ENCODE data around the gene CCDC38. TPM values are rescaled to one million over a fixed set of nuclear protein-coding genes. Genes with fewer than 3 reads are reported as not detected.

Gene CCDC38
- total RNA-seq, 1 experiment from 2014 or later, result not detected

DNA sequence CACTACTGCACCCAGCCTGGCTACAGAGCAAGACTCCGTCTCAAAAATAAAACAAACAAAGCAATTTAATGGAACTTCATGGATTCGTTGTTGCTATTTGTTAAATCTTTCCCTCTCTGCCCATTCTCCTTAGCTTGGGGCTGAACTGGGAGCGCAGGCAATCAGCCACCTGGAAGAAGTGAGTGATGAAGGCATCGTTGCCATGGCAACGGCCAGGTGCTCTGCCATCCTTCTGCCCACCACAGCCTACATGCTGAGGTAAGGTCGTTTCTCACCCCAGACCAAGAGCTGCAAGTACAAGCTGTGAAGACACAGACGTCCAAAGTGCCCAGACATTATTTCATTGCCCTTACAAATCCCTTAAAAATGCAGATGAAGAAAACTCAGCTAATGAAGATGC lies 19.8 kb upstream of the CCDC38 start:
- no peak for DNase-seq (ENCODE audit: low spot score)

DNA sequence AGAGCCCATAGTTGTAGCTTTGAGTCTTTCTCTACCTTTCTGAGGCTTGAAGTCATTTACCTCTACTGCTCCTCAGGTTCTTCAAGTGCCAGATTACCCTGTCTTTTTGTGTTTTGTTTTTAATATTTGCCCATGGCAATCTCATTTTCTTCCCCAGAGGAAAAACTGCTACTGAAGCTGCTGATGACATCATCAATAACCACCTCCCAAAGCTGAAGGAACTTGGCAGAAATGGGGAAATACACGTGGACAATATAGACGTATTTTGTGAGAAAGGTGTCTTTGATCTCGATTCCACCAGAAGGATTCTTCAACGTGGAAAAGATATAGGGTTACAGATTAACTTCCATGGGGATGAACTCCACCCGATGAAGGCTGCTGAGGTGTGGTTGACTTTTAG lies 17.8 kb upstream of the CCDC38 start:
- no peak for DNase-seq (ENCODE audit: low spot score)

DNA sequence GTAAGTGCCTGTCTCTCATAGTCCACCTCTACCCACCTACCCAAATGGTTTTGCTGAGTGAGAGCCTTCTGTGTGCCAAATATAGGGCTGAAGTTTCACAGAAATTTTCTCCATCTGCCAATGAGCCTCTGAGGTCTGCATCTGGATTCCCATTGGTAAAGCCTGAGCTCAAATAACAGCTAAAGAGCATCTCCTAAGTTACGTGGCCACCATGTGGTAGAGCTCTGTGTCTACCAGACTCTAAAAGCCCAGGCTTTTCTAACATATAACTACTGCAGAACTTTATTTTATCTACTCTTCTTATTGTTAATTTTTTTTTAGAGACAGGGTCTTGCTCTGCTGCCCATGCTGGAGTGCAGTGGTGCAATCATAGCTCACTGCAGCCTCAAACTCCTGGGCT lies 16.7 kb upstream of the CCDC38 start:
- DNase-seq (ENCODE audit: low spot score), result peak; percentile 13

DNA sequence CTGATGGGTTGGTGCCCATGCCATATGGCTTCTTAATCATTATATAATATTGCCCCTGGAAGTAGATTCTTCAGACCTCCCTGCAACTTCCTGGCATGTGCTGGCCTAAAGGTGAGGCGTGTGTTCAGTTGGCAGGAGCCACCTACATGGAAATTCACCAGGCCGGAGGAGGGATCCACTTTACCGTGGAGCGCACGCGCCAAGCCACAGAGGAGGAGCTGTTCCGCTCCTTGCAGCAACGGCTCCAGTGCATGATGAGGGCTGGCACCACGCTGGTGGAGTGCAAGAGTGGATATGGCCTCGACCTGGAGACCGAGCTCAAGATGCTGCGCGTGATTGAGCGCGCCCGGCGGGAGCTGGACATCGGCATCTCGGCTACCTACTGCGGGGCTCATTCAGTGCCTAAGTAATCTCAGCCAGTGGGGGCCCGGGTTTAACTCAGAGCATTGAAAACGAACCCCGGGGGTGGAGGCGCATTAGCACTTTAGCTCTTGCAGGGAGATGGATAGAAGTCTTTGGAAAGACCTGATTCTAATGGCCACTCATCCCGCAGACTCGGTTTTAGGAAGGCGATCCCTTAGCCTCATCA lies 14.2 kb upstream of the CCDC38 start:
- DNase-seq (ENCODE audit: low spot score), result no peak

DNA sequence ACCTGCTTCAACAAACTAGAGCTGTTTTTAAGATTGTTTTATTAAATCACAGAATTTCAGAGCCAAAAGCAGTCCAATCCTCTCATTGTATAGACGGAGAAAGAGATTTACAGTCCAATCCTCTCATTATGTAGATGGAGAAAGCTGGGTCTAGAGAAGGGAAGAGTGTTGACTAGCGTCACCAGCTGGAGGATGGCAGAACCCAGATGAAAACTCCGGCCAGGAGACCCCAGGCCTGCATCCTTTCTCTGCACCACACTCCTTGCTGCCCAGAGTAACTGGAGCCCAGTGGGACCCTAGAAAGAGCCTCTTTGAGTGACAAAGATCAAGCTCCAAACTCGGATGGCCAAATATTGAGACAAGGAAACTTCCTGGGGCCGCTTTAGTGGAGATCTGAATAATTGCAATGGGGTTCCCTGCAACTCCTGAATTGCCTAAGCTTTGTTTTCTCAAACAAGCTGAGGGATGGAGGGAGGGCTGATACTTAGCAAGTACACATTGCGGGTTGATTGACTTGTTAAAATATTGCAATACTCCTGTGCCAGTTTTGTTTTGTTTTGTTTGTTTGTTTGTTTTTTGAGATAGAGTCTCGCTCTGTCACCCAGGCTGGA lies 13.2 kb upstream of the CCDC38 start:
- no peak for DNase-seq (ENCODE audit: low spot score)

DNA sequence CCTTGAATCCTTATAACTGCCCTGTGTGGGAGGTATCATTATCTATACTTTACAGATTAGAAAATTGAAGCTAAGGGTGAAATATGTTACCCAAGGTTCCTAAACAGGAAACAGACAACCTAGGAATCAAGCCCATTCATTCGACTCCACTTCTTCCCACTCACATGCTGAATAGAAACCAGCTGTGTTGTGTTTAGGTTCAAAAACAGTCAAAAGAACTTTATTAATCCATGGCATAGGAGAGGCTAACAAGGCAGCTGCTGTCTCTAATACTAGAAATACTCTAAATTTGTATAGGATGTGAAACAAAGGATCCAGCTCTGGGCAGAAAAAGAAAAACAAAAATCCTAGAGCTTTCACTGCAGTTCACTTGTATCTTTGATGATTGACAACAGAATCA lies 10.6 kb upstream of the CCDC38 start:
- no peak for DNase-seq (ENCODE audit: low spot score)

DNA sequence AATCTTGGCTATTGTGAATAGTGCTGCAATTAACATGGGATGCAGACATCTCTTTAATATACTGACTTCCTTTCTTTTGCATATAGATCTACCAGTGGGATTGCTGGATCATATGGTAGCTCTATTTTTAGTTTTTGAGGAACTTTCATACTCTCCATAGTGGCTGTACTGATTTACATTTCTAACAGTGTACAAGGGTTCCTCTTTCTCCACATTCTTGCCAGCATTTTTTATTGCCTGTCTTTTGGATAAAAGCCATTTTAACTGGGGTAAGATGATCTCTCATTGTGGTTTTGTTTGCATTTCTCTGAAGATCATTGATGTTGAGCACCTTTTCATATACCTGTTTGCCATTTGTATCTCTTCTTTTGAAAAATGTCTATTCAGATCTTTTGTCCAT lies 9.1 kb upstream of the CCDC38 start:
- no peak for DNase-seq (ENCODE audit: low spot score)

DNA sequence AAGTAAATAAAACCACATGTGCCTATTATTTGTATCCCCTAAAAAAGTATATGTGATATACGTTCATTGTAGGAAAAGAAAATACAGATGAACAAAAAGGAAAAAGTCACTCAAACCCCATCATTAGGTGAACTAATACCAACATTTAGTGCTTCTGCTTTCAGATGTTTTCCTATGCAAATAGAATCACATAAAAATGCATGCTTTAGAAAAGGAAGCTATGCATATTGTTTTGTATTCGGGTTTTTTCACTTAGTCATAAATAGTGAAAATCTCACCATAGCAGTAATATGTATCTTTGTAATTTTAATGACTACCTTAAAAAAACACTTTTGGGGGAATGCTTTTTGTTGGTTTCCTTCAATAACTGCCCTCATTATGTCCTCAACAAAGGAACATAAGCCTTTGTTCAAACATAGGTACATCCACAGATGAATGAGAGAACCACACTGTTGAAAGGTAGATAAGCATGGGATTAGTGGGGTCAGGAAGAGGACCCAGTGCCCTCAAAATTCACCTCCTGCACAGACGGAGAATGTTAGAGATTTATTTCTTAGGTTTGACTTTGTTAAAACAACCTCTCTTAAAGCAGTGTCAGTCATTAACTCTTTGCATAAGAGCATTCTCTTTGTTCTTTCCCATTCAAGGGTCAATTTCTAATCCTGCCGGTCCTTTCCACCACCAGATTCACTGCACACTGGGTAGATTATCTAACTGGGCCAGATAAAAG lies 7.2 kb upstream of the CCDC38 start:
- no peak for DNase-seq (ENCODE audit: low spot score)

DNA sequence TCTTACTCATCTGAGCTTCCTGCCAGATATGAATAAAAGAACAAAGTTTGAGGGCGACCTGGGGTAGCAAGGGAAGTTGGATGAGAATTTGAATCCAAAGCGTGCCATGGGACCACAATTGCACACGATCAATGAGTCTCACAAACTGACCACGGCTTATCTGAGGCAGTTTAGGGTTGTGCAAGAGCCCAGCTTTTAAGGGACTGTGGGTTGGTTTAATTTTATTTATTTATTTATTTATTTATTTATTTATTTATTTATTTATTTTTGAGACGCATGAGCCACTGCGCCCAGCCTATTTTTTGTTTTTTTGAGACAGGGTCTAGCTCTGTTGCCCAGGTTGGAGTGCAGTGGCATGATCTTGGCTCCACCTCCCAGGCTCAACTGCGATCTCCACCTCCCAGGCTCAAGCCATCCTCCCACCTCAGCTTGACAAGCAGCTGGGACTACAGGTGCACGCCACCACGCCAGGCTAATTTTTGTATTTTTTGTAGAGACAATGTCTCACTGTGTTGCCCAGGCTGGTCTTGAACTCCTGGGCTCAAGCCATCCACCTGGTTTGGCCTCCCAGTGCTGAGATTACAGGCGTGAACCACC lies 1.8 kb upstream of the CCDC38 start:
- DNase-seq (ENCODE audit: low spot score), result no peak

DNA sequence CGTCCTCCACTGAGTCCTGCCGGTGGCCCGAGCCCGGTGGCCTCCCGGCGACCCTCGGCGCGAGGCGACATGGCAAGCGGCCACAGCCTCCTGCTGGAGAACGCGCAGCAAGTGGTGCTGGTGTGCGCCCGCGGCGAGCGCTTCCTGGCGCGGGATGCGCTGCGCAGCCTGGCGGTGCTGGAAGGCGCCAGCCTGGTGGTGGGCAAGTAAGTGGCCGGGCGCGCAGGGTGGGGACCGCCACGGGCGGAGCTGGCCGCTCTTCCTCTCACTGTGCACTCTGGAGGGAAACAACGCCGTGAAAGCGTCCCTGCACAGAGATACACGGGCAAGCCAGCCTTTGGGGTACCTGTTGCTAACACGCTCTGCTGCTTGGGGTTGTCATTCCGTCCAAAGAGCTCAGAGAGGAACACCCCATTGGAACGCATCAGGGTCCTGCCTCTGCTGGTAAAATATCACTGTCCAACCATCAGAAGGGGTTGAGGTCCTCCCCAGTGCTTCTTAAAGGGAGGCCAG lies 972 bp upstream of the CCDC38 start, which contains the start of gene AMDHD1:
Gene AMDHD1, plus strand, starts transcription at position 2 of the 513 bp plus-strand sequence. Its CDS starts 68 bp downstream, at position 70.
- peak; percentile 18 for DNase-seq (ENCODE audit: low spot score)

DNA sequence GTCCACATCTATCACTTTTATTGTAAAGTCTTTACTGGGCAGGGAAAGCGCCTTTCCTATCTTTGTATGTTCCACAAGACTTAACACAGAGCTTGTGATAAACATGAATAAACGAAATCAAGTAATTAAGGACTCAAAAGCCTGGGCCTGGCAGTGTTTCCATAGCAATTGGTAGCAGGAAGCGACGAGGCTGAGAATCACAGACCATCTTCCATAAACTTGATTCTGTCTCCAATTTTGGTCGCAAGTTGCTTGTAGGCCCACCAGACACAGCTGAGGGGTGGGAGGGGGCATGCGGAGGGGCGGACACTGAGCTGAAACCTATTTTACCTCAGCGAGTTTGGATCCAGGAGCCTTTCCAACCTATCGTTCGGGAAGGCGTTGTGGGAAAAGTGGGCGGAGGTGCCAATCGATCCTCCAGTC lies 302 bp downstream of the CCDC38 start:
- peak; percentile 3 for DNase-seq (ENCODE audit: low spot score)

DNA sequence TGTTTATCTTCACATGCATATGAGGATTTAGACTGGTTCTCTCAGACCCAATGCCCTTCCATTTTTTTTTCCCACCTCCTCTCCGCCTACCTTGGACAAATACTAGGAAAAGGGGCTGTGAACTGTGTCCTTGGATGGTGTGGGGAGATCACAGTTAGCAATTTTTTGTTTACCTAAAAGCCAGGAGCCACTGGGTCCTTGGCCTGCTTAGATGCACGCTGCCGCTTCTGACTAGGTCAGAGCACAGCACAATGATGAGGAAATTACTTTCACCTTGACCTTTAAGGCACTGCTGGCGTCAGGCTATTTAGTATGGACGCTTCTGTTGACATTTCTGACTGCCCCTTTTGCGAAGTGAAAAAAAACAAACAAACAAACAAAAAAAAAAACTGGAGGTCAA lies 1.9 kb downstream of the CCDC38 start:
- no peak for DNase-seq (ENCODE audit: low spot score)

DNA sequence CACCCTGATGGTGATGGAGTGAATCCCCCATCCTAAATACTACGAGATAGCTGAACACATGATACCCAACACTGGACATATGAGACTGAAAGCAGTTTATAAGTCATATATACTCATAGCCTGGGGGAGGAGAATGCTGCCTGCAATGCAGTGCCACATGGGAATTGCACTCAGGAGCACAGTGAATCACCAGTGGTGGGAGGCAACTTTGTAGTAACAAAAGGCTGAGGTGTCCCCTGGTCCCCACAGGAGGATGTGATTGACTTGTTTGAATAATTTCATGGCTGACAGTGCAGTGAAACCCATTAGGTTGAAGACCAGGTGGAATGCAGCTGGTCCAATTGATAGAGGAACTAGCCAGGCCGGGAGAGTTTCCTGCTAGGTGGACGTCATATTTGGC lies 20.2 kb downstream of the CCDC38 start:
- peak; percentile 2 for DNase-seq (ENCODE audit: low spot score)

DNA sequence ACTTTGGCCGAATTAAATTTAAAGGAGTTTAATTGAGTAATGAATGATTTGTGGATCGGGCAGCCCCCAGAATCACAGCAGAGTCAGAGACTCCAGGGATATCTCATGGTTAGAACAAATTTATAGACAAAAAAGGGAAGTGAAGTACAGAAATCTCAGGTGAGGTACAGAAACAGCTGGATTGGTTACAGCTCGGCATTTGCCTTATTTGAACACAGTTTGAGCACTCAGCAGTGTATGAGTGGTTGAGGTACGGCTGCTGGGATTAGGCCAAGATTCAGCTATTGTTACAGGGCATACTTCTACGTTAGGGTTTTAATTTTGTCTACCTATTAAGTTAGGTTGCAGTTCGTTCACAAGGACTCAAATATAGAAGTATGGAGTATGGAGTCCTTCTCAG lies 23.3 kb downstream of the CCDC38 start:
- no peak for DNase-seq (ENCODE audit: low spot score)

DNA sequence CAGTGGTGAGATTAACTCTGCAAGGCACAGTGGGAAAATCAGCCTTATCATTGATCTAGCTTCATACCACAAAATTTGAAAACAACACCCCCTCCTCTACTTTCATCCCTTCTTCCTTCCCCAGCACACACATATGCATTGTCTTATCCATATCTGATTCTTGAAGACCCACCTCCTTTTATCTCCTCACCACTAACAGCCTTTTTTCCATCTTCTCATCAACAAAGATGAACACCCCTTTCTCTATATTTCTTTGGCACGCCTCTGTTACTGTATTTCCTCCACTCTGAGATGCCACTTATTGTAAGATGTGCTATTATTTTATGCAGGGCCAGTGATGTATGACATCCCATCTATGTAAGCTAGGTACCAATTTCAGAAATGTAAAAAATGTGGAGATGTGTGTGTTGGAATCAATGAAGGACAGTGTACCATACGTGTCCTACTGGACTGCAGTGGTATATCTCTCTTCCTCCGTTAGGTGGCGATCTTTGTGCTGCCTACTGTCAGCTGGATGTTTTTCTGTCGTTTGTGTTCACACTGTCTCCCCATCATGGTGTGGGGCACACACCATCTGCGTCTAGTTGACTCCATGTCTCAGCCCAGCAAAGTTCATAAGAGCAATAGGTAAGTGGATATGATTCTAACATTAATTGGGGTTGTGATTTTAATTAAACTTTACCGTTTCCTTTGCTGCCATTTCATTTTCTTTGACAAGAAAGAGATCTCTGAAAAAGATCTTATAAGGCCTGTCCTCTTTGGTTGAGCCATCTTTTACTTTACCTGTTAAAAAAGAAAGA lies 24.0 kb downstream of the CCDC38 start:
- DNase-seq (ENCODE audit: low spot score), result peak; percentile 39

DNA sequence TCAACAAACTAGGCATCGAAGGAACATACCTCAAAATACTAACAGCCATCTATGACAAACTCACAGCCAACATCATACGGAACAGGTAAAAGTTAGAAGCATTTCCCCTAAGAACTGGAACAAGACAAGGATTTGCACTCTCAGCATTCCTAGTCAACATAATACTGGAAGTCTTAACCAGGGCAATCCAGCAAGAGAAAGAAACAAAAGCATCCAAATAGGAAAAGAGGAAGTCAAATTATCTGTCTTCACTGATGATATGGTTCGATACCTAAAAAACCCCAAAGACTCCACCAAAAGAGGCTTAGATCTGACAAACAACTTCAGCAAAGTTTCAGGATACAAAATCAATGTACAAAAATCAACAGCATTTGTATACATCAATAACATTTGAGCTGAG lies 32.5 kb downstream of the CCDC38 start:
- DNase-seq (ENCODE audit: low spot score), result no peak

DNA sequence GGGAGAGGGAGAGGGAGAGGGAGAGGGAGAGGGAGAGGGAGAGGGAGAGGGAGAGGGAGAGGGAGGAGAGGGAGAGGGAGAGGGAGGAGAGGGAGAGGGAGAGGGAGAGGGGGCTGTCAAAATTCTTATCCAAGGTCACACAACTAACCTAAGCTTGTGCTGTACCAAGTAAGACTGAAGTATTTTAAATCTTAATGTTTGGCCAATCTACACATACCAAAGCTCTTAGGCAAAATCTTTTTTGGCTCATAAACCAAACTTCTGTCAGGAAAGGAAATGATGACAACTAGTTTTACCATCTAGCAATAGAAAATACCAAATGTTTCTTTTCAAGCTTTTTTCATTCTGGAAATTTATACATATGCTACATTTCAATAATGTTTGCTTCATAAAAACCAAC lies 33.8 kb downstream of the CCDC38 start:
- DNase-seq (ENCODE audit: low spot score), result peak; percentile 8

DNA sequence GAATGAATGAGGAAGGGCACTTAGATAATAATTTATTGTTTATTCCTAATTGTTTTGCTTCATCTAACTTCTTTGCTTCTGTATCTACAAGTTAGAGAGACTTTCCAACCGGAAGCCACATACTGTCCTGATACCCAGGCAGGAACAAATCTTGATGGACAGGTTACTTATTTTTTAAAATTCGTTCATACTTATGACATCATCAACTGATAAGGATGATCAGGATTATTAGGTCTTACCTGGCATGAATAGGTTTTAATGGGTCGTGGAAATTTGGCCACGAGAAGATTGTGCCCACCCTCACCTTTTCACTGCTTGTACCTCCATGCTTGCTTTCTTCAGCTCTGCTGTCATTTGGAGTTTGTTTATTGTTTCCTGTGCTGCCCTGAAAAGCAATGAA lies 44.3 kb downstream of the CCDC38 start:
- DNase-seq (ENCODE audit: low spot score), result no peak

DNA sequence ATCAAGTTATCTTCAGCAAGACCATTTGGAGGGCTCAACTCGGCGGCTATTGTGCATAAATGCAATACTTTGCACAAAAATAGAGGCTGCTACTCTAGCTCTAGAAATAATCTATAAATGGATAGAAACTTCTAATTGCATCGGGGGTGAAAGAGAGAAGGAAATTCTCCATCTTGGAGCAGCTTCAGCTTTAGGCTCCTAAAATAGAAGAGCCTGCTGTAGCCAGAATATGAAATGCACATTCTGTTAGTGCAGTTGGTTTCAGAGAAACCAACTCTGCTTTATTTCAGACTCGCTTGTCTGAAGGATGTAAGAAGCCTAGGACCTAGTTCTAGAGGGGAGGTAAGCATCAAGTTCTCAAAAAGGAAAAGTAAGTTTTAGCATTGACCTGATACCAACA lies 45.6 kb downstream of the CCDC38 start:
- DNase-seq (ENCODE audit: low spot score), result no peak

DNA sequence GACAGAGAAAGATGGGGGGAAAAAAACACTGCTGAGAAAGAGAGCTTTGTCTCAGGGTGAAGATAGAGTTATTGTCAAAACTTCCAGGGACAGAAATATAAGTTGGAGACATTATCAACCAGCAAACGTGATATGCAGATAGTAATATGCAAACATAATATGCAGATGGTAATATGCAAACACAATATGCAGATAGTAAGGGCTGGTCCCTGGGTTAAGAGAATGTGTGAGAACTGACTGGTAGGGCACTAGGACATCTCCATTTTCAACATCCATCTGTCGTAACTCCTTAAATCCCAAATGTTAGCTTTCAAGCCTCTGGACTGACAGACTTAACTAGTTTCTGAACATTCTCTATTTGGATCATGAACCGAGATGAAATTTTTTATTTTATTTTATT lies 51.5 kb downstream of the CCDC38 start:
- DNase-seq (ENCODE audit: low spot score), result no peak

DNA sequence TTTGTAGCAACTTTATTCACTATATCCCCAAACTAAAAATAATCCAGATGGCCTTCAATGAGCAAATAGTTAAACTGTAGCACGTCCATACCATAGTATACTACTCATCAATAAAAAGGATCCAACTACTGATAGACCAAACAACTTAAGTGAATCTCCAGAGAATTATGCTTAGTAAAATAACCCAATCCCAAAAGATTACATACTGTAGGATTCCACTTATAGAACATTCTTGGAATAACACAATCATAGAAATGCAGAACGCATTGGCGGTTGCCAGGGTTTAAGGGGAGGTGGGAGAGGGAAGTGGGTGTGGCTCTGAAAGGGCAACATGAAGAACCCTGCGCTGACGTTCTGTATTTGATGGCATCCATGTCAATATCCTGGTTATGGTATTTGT lies 55.1 kb downstream of the CCDC38 start:
- no peak for DNase-seq (ENCODE audit: low spot score)

DNA sequence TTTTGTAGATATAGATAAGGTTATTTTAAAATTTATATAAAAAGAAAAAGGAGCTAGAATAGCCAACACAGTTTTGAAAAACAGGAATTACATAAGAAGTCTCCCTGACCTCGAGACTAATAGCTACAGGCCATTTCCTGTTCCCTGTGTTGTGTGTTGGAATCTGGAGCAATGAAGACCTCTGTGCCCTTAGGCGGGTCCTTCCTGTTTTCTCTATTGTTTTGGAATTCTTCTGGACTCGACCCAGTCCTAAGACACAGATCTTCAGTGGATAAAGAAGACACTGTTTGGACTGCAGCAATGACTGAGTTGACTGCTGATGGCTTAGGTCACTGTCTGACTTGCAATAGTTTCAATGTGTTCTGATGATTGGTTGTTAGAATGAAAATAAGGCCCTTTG lies 57.4 kb downstream of the CCDC38 start:
- no peak for DNase-seq (ENCODE audit: low spot score)

All from A172 (cell line).